ENCODE results near the gene HIPK4. TPM values are rescaled to one million over a fixed set of nuclear protein-coding genes. Genes with fewer than 3 reads are reported as not detected.

Gene HIPK4
- total and polyA plus RNA-seq, 2 experiments from 2014 or later = 0.21 to 0.52 TPM

DNA sequence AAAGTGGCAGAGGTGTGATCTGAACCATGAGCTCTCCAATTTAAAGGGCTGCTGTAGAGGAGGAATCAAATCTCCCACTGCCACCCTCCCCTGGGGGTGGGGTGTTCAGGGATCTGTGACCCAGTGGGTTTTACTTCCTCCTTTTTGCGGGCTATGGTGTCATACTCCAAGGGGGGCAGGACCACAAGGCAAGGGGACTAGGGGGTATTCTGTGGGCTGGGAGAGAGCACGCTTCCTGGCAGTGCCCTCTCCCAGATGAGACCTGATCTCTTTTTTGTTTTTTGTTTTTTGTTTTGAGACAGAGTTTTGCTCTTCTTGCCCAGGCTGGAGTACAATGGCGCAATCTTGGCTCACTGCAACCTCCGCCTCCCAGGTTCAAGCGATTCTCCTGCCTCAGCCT lies 31.2 kb downstream of the HIPK4 start:
- Histone ChIP-seq H3K79me2 (replicated peaks; ENCODE audit: insufficient read depth) (no peaks in the 10 kb centered on the region), H3F3A (replicated peaks; ENCODE audit: low read depth) (no peaks in the 10 kb centered on the region), H3K4me1 (ENCODE audit: insufficient read depth) (no peaks in the 10 kb centered on the region), H3K9me2 (ENCODE audit: insufficient read depth) (no peaks in the 10 kb centered on the region), H2AFZ (no peak overlapping the region), H3K27ac (ENCODE audit: low read depth) (no peak overlapping the region), H3K4me2 (no peak overlapping the region), H3K36me3 (ENCODE audit: insufficient read depth) (no peaks in the 10 kb centered on the region), H4K20me1 (replicated peaks; ENCODE audit: insufficient read depth) (no peaks in the 10 kb centered on the region; the same call in 1 of the 2 replicates), H3K27me3 (ENCODE audit: insufficient read depth) (no peaks in the 10 kb centered on the region), H3K4me3 (no peak overlapping the region)
- ATAC-seq (no peak), DNase-seq (ENCODE audit: low spot score) (no peak)
- no peak overlapping the region for H3K4me3 Mint-ChIP-seq
- peaks cover 22% of the 10 kb centered on the region for H3K4me1 Mint-ChIP-seq
- H3K27ac Mint-ChIP-seq = no peak overlapping the region
- H3K9me3 Mint-ChIP-seq = no peaks in the 10 kb centered on the region
- peaks cover 3% of the 10 kb centered on the region for H3K27me3 Mint-ChIP-seq (ENCODE audit: insufficient read depth, low read depth, poor library complexity)
- H3K36me3 Mint-ChIP-seq (ENCODE audit: low read depth) = no peaks in the 10 kb centered on the region
- TF ChIP-seq ZNF331 (CRISPR knock-in tag; IDR thresholded peaks at IDR 0.05; ENCODE audit: low read depth) = no peak
- TF ChIP-seq POLR2AphosphoS5 (IDR thresholded peaks at IDR 0.05; ENCODE audit: low read depth) = no peak
- no peak for TF ChIP-seq JUNB (IDR thresholded peaks at IDR 0.05; ENCODE audit: unreplicated experiment)
- TF ChIP-seq, protein P1, sequence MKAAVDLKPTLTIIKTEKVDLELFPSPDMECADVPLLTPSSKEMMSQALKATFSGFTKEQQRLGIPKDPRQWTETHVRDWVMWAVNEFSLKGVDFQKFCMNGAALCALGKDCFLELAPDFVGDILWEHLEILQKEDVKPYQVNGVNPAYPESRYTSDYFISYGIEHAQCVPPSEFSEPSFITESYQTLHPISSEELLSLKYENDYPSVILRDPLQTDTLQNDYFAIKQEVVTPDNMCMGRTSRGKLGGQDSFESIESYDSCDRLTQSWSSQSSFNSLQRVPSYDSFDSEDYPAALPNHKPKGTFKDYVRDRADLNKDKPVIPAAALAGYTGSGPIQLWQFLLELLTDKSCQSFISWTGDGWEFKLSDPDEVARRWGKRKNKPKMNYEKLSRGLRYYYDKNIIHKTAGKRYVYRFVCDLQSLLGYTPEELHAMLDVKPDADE (IDR thresholded peaks at IDR 0.05) = no peak
- TF ChIP-seq, protein P2, sequence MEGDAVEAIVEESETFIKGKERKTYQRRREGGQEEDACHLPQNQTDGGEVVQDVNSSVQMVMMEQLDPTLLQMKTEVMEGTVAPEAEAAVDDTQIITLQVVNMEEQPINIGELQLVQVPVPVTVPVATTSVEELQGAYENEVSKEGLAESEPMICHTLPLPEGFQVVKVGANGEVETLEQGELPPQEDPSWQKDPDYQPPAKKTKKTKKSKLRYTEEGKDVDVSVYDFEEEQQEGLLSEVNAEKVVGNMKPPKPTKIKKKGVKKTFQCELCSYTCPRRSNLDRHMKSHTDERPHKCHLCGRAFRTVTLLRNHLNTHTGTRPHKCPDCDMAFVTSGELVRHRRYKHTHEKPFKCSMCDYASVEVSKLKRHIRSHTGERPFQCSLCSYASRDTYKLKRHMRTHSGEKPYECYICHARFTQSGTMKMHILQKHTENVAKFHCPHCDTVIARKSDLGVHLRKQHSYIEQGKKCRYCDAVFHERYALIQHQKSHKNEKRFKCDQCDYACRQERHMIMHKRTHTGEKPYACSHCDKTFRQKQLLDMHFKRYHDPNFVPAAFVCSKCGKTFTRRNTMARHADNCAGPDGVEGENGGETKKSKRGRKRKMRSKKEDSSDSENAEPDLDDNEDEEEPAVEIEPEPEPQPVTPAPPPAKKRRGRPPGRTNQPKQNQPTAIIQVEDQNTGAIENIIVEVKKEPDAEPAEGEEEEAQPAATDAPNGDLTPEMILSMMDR (conservative IDR thresholded peaks at IDR 0.05; ENCODE audit: low read depth in 2 of 2) = no peak
- no peak for TF ChIP-seq NANOG (IDR thresholded peaks at IDR 0.05; ENCODE audit: borderline replicate concordance)
- TF ChIP-seq CREB1 (CRISPR knock-in tag; IDR thresholded peaks at IDR 0.05; ENCODE audit: low read depth) = no peak
- TF ChIP-seq, protein P3, sequence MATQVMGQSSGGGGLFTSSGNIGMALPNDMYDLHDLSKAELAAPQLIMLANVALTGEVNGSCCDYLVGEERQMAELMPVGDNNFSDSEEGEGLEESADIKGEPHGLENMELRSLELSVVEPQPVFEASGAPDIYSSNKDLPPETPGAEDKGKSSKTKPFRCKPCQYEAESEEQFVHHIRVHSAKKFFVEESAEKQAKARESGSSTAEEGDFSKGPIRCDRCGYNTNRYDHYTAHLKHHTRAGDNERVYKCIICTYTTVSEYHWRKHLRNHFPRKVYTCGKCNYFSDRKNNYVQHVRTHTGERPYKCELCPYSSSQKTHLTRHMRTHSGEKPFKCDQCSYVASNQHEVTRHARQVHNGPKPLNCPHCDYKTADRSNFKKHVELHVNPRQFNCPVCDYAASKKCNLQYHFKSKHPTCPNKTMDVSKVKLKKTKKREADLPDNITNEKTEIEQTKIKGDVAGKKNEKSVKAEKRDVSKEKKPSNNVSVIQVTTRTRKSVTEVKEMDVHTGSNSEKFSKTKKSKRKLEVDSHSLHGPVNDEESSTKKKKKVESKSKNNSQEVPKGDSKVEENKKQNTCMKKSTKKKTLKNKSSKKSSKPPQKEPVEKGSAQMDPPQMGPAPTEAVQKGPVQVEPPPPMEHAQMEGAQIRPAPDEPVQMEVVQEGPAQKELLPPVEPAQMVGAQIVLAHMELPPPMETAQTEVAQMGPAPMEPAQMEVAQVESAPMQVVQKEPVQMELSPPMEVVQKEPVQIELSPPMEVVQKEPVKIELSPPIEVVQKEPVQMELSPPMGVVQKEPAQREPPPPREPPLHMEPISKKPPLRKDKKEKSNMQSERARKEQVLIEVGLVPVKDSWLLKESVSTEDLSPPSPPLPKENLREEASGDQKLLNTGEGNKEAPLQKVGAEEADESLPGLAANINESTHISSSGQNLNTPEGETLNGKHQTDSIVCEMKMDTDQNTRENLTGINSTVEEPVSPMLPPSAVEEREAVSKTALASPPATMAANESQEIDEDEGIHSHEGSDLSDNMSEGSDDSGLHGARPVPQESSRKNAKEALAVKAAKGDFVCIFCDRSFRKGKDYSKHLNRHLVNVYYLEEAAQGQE (IDR thresholded peaks at IDR 0.05; ENCODE audit: unreplicated experiment) = no peak
- no peak for TF ChIP-seq STAT1 (IDR thresholded peaks at IDR 0.05; ENCODE audit: unreplicated experiment)
- TF ChIP-seq ZNF114 (CRISPR knock-in tag; IDR thresholded peaks at IDR 0.05) = no peak
- TF ChIP-seq EZH2phosphoT487 (IDR thresholded peaks at IDR 0.05; ENCODE audit: unreplicated experiment) = no peak
- TF ChIP-seq, protein P4, sequence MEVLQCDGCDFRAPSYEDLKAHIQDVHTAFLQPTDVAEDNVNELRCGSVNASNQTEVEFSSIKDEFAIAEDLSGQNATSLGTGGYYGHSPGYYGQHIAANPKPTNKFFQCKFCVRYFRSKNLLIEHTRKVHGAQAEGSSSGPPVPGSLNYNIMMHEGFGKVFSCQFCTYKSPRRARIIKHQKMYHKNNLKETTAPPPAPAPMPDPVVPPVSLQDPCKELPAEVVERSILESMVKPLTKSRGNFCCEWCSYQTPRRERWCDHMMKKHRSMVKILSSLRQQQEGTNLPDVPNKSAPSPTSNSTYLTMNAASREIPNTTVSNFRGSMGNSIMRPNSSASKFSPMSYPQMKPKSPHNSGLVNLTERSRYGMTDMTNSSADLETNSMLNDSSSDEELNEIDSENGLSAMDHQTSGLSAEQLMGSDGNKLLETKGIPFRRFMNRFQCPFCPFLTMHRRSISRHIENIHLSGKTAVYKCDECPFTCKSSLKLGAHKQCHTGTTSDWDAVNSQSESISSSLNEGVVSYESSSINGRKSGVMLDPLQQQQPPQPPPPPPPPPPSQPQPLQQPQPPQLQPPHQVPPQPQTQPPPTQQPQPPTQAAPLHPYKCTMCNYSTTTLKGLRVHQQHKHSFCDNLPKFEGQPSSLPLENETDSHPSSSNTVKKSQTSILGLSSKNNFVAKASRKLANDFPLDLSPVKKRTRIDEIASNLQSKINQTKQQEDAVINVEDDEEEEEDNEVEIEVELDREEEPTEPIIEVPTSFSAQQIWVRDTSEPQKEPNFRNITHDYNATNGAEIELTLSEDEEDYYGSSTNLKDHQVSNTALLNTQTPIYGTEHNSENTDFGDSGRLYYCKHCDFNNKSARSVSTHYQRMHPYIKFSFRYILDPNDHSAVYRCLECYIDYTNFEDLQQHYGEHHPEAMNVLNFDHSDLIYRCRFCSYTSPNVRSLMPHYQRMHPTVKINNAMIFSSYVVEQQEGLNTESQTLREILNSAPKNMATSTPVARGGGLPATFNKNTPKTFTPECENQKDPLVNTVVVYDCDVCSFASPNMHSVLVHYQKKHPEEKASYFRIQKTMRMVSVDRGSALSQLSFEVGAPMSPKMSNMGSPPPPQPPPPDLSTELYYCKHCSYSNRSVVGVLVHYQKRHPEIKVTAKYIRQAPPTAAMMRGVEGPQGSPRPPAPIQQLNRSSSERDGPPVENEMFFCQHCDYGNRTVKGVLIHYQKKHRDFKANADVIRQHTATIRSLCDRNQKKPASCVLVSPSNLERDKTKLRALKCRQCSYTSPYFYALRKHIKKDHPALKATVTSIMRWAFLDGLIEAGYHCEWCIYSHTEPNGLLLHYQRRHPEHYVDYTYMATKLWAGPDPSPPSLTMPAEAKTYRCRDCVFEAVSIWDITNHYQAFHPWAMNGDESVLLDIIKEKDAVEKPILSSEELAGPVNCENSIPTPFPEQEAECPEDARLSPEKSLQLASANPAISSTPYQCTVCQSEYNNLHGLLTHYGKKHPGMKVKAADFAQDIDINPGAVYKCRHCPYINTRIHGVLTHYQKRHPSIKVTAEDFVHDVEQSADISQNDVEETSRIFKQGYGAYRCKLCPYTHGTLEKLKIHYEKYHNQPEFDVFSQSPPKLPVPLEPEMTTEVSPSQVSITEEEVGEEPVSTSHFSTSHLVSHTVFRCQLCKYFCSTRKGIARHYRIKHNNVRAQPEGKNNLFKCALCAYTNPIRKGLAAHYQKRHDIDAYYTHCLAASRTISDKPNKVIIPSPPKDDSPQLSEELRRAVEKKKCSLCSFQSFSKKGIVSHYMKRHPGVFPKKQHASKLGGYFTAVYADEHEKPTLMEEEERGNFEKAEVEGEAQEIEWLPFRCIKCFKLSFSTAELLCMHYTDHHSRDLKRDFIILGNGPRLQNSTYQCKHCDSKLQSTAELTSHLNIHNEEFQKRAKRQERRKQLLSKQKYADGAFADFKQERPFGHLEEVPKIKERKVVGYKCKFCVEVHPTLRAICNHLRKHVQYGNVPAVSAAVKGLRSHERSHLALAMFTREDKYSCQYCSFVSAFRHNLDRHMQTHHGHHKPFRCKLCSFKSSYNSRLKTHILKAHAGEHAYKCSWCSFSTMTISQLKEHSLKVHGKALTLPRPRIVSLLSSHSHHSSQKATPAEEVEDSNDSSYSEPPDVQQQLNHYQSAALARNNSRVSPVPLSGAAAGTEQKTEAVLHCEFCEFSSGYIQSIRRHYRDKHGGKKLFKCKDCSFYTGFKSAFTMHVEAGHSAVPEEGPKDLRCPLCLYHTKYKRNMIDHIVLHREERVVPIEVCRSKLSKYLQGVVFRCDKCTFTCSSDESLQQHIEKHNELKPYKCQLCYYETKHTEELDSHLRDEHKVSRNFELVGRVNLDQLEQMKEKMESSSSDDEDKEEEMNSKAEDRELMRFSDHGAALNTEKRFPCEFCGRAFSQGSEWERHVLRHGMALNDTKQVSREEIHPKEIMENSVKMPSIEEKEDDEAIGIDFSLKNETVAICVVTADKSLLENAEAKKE (CRISPR knock-in tag; IDR thresholded peaks at IDR 0.05) = no peak
- TF ChIP-seq EZH2 (IDR thresholded peaks at IDR 0.05; ENCODE audit: low read depth, unreplicated experiment) = no peak
